ENCODE results near the gene AOPEP. TPM values are rescaled to one million over a fixed set of nuclear protein-coding genes. Genes with fewer than 3 reads are reported as not detected.

Gene AOPEP
- total and polyA plus RNA-seq, 2 of the 13 experiments (the other 11 are each of a cell fraction or from before 2014, with no cell fraction given) = 22.2 to 41.6 TPM

DNA sequence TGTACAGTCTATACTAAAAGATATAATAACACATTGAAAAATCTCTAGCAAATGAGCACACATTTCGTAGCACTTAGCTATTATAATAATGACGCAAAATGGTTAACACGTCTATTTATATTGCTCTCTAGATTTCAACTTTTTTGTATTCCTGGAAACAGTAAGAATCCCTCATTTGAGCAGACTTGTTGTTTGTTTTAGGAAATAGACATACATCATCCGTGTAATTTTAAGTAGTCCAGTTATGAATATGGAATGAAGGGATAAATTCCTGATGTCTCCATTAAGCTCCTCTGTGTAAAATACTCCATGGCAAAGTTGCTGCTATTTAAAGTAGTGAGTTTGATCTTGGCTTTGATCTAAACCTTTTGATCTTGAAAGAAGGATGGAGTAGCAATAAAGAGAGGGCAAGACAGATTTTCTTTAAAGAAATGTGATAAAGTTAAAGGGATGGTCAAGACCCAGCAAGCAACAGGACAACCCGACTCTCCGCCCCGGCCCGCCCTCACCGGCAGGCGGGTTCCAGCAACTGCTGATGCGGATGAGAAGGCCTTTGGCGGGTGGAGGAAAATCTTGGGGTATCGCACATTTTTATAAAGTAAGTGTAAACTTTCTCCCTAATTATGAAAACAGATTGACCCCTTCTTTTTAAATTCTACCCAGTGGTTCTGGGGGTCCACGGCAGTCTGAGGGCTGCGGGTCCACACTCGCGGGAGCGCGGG lies 277.4 kb downstream of the AOPEP start (continued):
- TF ChIP-seq ZGPAT (CRISPR knock-in tag; IDR thresholded peaks at IDR 0.05) (peak; percentile 74), MAZ (IDR thresholded peaks at IDR 0.05; ENCODE audit: borderline replicate concordance, low read depth, low read length) (no peak), MAZ (CRISPR knock-in tag; IDR thresholded peaks at IDR 0.05; ENCODE audit: low read depth) (no peak), SATB2 (CRISPR knock-in tag; IDR thresholded peaks at IDR 0.05) (0 out of 2 replicates have a peak, but pooled peaks have one; percentile 30), CBX5 (CRISPR knock-in tag; IDR thresholded peaks at IDR 0.05; ENCODE audit: borderline replicate concordance) (peak; percentile 63; the same call in 1 of the 2 replicates), HDAC1 (CRISPR knock-in tag; IDR thresholded peaks at IDR 0.05) (peak; percentile 15; the same call in 1 of the 2 replicates), ZNF879 (CRISPR knock-in tag; IDR thresholded peaks at IDR 0.05) (peak; percentile 71; the same call in 1 of the 2 replicates), KLF15 (CRISPR knock-in tag; IDR thresholded peaks at IDR 0.05; ENCODE audit: borderline replicate concordance) (0 out of 2 replicates have a peak, but pooled peaks have one; percentile 51), DR1 (CRISPR knock-in tag; IDR thresholded peaks at IDR 0.05) (no peak), ZNF512B (CRISPR knock-in tag; IDR thresholded peaks at IDR 0.05; ENCODE audit: borderline replicate concordance) (no peak), RFX5 (IDR thresholded peaks at IDR 0.05; ENCODE audit: low read depth, low read length) (peak; percentile 89), ZNF878 (CRISPR knock-in tag; IDR thresholded peaks at IDR 0.05) (0 out of 2 replicates have a peak, but pooled peaks have one; percentile 18), ZNF501 (CRISPR knock-in tag; IDR thresholded peaks at IDR 0.05) (peak; percentile 79; the same call in 1 of the 2 replicates), ELF4 (CRISPR knock-in tag; IDR thresholded peaks at IDR 0.05; ENCODE audit: borderline replicate concordance) (peak; percentile 40; the same call in 1 of the 2 replicates), ZNF430 (CRISPR knock-in tag; IDR thresholded peaks at IDR 0.05) (peak; percentile 18; the same call in 1 of the 2 replicates), HOXA7 (CRISPR knock-in tag; IDR thresholded peaks at IDR 0.05) (no peak), SNAPC5 (CRISPR knock-in tag; IDR thresholded peaks at IDR 0.05; ENCODE audit: borderline replicate concordance) (no peak), BCL6 (CRISPR knock-in tag; IDR thresholded peaks at IDR 0.05) (0 out of 2 replicates have a peak, but pooled peaks have one; percentile 10), PHF21A (CRISPR knock-in tag; IDR thresholded peaks at IDR 0.05) (0 out of 2 replicates have a peak, but pooled peaks have one; percentile 15), ZMAT3 (CRISPR knock-in tag; conservative IDR thresholded peaks at IDR 0.05) (peak; percentile 76; the same call in 1 of the 2 replicates), ZNF567 (CRISPR knock-in tag; IDR thresholded peaks at IDR 0.05; ENCODE audit: borderline replicate concordance) (no peak)
- TF ChIP-seq, protein P1, sequence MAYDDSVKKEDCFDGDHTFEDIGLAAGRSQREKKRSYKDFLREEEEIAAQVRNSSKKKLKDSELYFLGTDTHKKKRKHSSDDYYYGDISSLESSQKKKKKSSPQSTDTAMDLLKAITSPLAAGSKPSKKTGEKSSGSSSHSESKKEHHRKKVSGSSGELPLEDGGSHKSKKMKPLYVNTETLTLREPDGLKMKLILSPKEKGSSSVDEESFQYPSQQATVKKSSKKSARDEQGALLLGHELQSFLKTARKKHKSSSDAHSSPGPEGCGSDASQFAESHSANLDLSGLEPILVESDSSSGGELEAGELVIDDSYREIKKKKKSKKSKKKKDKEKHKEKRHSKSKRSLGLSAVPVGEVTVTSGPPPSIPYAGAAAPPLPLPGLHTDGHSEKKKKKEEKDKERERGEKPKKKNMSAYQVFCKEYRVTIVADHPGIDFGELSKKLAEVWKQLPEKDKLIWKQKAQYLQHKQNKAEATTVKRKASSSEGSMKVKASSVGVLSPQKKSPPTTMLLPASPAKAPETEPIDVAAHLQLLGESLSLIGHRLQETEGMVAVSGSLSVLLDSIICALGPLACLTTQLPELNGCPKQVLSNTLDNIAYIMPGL (CRISPR knock-in tag; IDR thresholded peaks at IDR 0.05; ENCODE audit: borderline replicate concordance in 1 of 2, low read depth in 1 of 2) = peak; percentile 34 to 54; a peak in 2 of 4 replicates
